Activated naive CD4-positive, alpha-beta T cell treated with anti-CD3 and anti-CD28 coated beads for 36 hours (primary cell): ENCODE data around the gene CABLES2. TPM values are rescaled to one million over a fixed set of nuclear protein-coding genes. Genes with fewer than 3 reads are reported as not detected.
"Not testable (repeated sequence)": the region's sequence is repeated elsewhere in the genome, so short reads cannot be mapped to it uniquely, and the experiment has no call there.

Experiments
- CTCF ChIA-PET: fragments of 350-600 bp; sonication (Branson Sonifier 250); formaldehyde crosslinking; loops from one replicate; lab custom pipeline; 2021; ENCODE audit warnings: antibody characterized with exemption; lab: Charles Lee
- DNase-seq: peaks from one replicate; pipeline ENCODE4 v3.0.0-alpha.2; 2020
- H3K27ac Mint-ChIP-seq: one replicate; pipeline ENCODE4 v1.8.0; 2021; ENCODE audit warnings: mild to moderate bottlenecking, mixed read lengths
- H3K27me3 Mint-ChIP-seq: one replicate; pipeline ENCODE4 v1.8.0; 2021; ENCODE audit warnings: low read depth, mixed read lengths
- H3K36me3 Mint-ChIP-seq: one replicate; pipeline ENCODE4 v1.8.0; 2021; ENCODE audit warnings: low read depth, mixed read lengths
- H3K4me1 Mint-ChIP-seq: one replicate; pipeline ENCODE4 v1.8.0; 2021; ENCODE audit warnings: low read depth, mixed read lengths
- H3K4me3 Mint-ChIP-seq: one replicate; pipeline ENCODE4 v1.8.0; 2021; ENCODE audit warnings: mild to moderate bottlenecking, moderate library complexity, mixed read lengths
- H3K9me3 Mint-ChIP-seq: one replicate; pipeline ENCODE4 v1.8.0; 2021; ENCODE audit warnings: mixed read lengths
- intact Hi-C: fragments of 100-400 bp; cut with micrococcal nuclease; formaldehyde crosslinking; loops from one replicate; pipeline ENCODE4 v1.15.1; 2023
- total RNA-seq, 2 experiments: library from RNA; stranded (reverse); gene quantifications; one replicate each; pipeline ENCODE4 v1.2.3, GENCODE V29; 2021

CABLES2 gene
- total RNA-seq, 2 experiments from 2014 or later = 3.6 to 5.1 TPM

- intact Hi-C loops = no loop called here
- peaks cover 2% of the 10 kb centered on the region for H3K27me3 Mint-ChIP-seq
- H3K36me3 Mint-ChIP-seq = no peaks in the 10 kb centered on the region
- H3K27ac Mint-ChIP-seq = no peak overlapping the region
- CTCF ChIA-PET = interaction anchor here (1.4 kb wide), 1 partner anchor 76 kb away, joined by 3 read pairs; no protein-coding TSS in a partner anchor
- no peak for DNase-seq
- H3K4me3 Mint-ChIP-seq = no peak overlapping the region
- H3K4me1 Mint-ChIP-seq = peaks cover 3% of the 10 kb centered on the region
- H3K9me3 Mint-ChIP-seq = no peaks in the 10 kb centered on the region
These were observed 30.7 kb downstream of the CABLES2 start for GRCh38 chr20:62376112-62377063.

- H3K27ac Mint-ChIP-seq = no peak overlapping the region
- peaks cover under 1% of the 10 kb centered on the region for H3K4me1 Mint-ChIP-seq
- intact Hi-C loops = no loop called here
- CTCF ChIA-PET = interaction anchor here (1.4 kb wide), 1 partner anchor 74 kb away, joined by 3 read pairs; no protein-coding TSS in a partner anchor
- no peak overlapping the region for H3K4me3 Mint-ChIP-seq
- no peaks in the 10 kb centered on the region for H3K36me3 Mint-ChIP-seq
- no peak for DNase-seq
- H3K27me3 Mint-ChIP-seq = peaks cover 2% of the 10 kb centered on the region
- H3K9me3 Mint-ChIP-seq = no peaks in the 10 kb centered on the region
These were observed 32.5 kb downstream of the CABLES2 start for GRCh38 chr20:62374331-62375152.

- H3K36me3 Mint-ChIP-seq, H3K27ac Mint-ChIP-seq, H3K27me3 Mint-ChIP-seq, CTCF ChIA-PET, DNase-seq, H3K4me3 Mint-ChIP-seq, intact Hi-C loops, H3K9me3 Mint-ChIP-seq, H3K4me1 Mint-ChIP-seq: not testable (repeated sequence)
These were observed 33.4 kb downstream of the CABLES2 start for GRCh38 chr20:62373631-62374179.

- Mint-ChIP-seq H3K9me3 (no peaks in the 10 kb centered on the region), H3K36me3 (no peaks in the 10 kb centered on the region), H3K27me3 (peaks cover 12% of the 10 kb centered on the region), H3K4me1 (peaks cover 6% of the 10 kb centered on the region), H3K4me3 (no peak overlapping the region), H3K27ac (no peak overlapping the region)
- no peak for DNase-seq
- intact Hi-C loops = no loop called here
- CTCF ChIA-PET = interaction anchor here (1.2 kb wide), 1 partner anchor 10 kb away, joined by 3 read pairs; no protein-coding TSS in a partner anchor
These were observed 34.8 kb downstream of the CABLES2 start for GRCh38 chr20:62372042-62372993.

- Mint-ChIP-seq H3K36me3 (no peaks in the 10 kb centered on the region), H3K27me3 (peaks cover 12% of the 10 kb centered on the region), H3K4me1 (peaks cover 6% of the 10 kb centered on the region), H3K27ac (no peak overlapping the region), H3K4me3 (no peak overlapping the region), H3K9me3 (no peaks in the 10 kb centered on the region)
- no peak for DNase-seq
- CTCF ChIA-PET = interaction anchor here (1.2 kb wide), 1 partner anchor 11 kb away, joined by 3 read pairs; no protein-coding TSS in a partner anchor
- intact Hi-C loops = no loop called here
These were observed 35.5 kb downstream of the CABLES2 start for GRCh38 chr20:62371588-62372041.

- Mint-ChIP-seq H3K27ac (no peak overlapping the region), H3K4me1 (peaks cover 6% of the 10 kb centered on the region), H3K36me3 (no peaks in the 10 kb centered on the region), H3K27me3 (peaks cover 12% of the 10 kb centered on the region), H3K4me3 (no peak overlapping the region), H3K9me3 (no peaks in the 10 kb centered on the region)
- intact Hi-C loops = no loop called here
- DNase-seq = no peak
- CTCF ChIA-PET = no interaction called here
These were observed 36.1 kb downstream of the CABLES2 start for GRCh38 chr20:62370807-62371587.

- intact Hi-C loops = no loop called here
- Mint-ChIP-seq H3K27me3 (peaks cover 12% of the 10 kb centered on the region), H3K36me3 (no peaks in the 10 kb centered on the region), H3K4me1 (peaks cover 6% of the 10 kb centered on the region), H3K9me3 (no peaks in the 10 kb centered on the region), H3K4me3 (no peak overlapping the region), H3K27ac (no peak overlapping the region)
- CTCF ChIA-PET = no interaction called here
- DNase-seq = peak; percentile 37
These were observed 36.8 kb downstream of the CABLES2 start for GRCh38 chr20:62370115-62370806.

GRCh38 chr20:62369815-62370114 is 37.3 kb downstream of the CABLES2 start:
- peaks cover 17% of the 10 kb centered on the region for H3K27me3 Mint-ChIP-seq
- intact Hi-C loops = loop anchor here (5.0 kb wide), 1 partner anchor 67 kb away; the partner anchor contains the start of gene ADRM1
- no peaks in the 10 kb centered on the region for H3K36me3 Mint-ChIP-seq
- CTCF ChIA-PET = interaction anchor here (1.9 kb wide), 1 partner anchor 13 kb away, joined by 8 read pairs; no protein-coding TSS in a partner anchor
- H3K4me3 Mint-ChIP-seq = no peak overlapping the region
- H3K9me3 Mint-ChIP-seq = no peaks in the 10 kb centered on the region
- peaks cover 6% of the 10 kb centered on the region for H3K4me1 Mint-ChIP-seq
- DNase-seq = no peak
- no peak overlapping the region for H3K27ac Mint-ChIP-seq

GRCh38 chr20:62368976-62369814 is 37.9 kb downstream of the CABLES2 start:
- Mint-ChIP-seq H3K9me3 (no peaks in the 10 kb centered on the region), H3K4me1 (peaks cover 6% of the 10 kb centered on the region), H3K4me3 (no peak overlapping the region), H3K27ac (no peak overlapping the region), H3K36me3 (no peaks in the 10 kb centered on the region), H3K27me3 (peaks cover 18% of the 10 kb centered on the region)
- no peak for DNase-seq
- CTCF ChIA-PET = interaction anchor here (1.4 to 1.9 kb wide), 2 partner anchors 14 to 68 kb away, joined by 4 to 8 read pairs; no protein-coding TSS in a partner anchor
- intact Hi-C loops = loop anchor here (5.0 kb wide), 1 partner anchor 67 kb away; the partner anchor contains the start of gene ADRM1
